HG03280 (cell line): ENCODE results near the gene SFTPB.
A peak's percentile ranks its signal among the peaks of the same experiment; 100 is the strongest.
"Not testable (repeated sequence)": the region's sequence is repeated elsewhere in the genome, so short reads cannot be mapped to it uniquely, and the experiment has no call there.

Experiments
- ATAC-seq: cut with Tn5 transposase; IDR thresholded peaks from one replicate; pipeline ENCODE4 v1.9.1; 2021; ENCODE audit warnings: mild to moderate bottlenecking, moderate library complexity; ENCODE audit not compliant: unreplicated experiment

Gene SFTPB

GRCh38 chr2:85615413-85615728, 52.6 kb downstream of the SFTPB start:
- ATAC-seq: no peak

- ATAC-seq: not testable (repeated sequence)
Observed at GRCh38 chr2:85614757-85615156, 53.2 kb downstream of the SFTPB start.

- no peak for ATAC-seq
Observed at GRCh38 chr2:85613717-85614515, 54.1 kb downstream of the SFTPB start.

GRCh38 chr2:85611705-85612587, 56.1 kb downstream of the SFTPB start, which contains the start of gene C2orf68:
Gene C2orf68, minus strand, starts transcription at chr2:85612066. Its CDS starts 82 bp downstream, at chr2:85611984.
- peak; percentile 75 for ATAC-seq

- ATAC-seq: no peak
Observed at GRCh38 chr2:85611217-85611704, 56.7 kb downstream of the SFTPB start.
